Daoy (cell line): ENCODE measurements around the gene CAMK1D. TPM values are rescaled to one million over a fixed set of nuclear protein-coding genes. Genes with fewer than 3 reads are reported as not detected.

ENCODE experiments used
- DNase-seq: peaks from one replicate; pipeline ENCODE4 v3.0.0-alpha.2; 2015; ENCODE audit warnings: low read depth
- total RNA-seq: library from RNA; depleted of rRNA; stranded (reverse); fragments of >200 nt; shearing (Covaris generic); gene quantifications from 2 replicates; pipeline ENCODE4 v1.2.3, GENCODE V29; 2014

CAMK1D gene
- total RNA-seq, 1 experiment from 2014 or later = 6.1 TPM

GRCh38 chr10:12556039-12556438 lies 206.7 kb downstream of the CAMK1D start:
- DNase-seq = no peak

GRCh38 chr10:12559578-12560178 lies 210.3 kb downstream of the CAMK1D start:
- DNase-seq = no peak

- no peak for DNase-seq
Measured at GRCh38 chr10:12561307-12561706, 212.0 kb downstream of the CAMK1D start.

- no peak for DNase-seq
Measured at GRCh38 chr10:12561720-12562119, 212.4 kb downstream of the CAMK1D start.

- no peak for DNase-seq
Measured at GRCh38 chr10:12563489-12563888, 214.1 kb downstream of the CAMK1D start.

GRCh38 chr10:12564173-12564572 lies 214.8 kb downstream of the CAMK1D start:
- no peak for DNase-seq

- peak; percentile 9 for DNase-seq
Measured at GRCh38 chr10:12566161-12567115, 217.1 kb downstream of the CAMK1D start.

GRCh38 chr10:12568391-12569009 lies 219.2 kb downstream of the CAMK1D start:
- no peak for DNase-seq

- no peak for DNase-seq
Measured at GRCh38 chr10:12572281-12572680, 222.9 kb downstream of the CAMK1D start.

- DNase-seq = no peak
Measured at GRCh38 chr10:12577610-12578009, 228.3 kb downstream of the CAMK1D start.

GRCh38 chr10:12579954-12580858 lies 230.9 kb downstream of the CAMK1D start:
- DNase-seq = no peak

- DNase-seq = peak; percentile 5
Measured at GRCh38 chr10:12583891-12584595, 234.7 kb downstream of the CAMK1D start.

GRCh38 chr10:12586741-12587140 lies 237.4 kb downstream of the CAMK1D start:
- DNase-seq = no peak

- DNase-seq = no peak
Measured at GRCh38 chr10:12587451-12587888, 238.1 kb downstream of the CAMK1D start.

GRCh38 chr10:12588091-12588860 lies 238.9 kb downstream of the CAMK1D start:
- DNase-seq = peak; percentile 3

GRCh38 chr10:12589291-12589690 lies 239.9 kb downstream of the CAMK1D start:
- DNase-seq = no peak

- DNase-seq = no peak
Measured at GRCh38 chr10:12589791-12590190, 240.4 kb downstream of the CAMK1D start.

GRCh38 chr10:12590675-12591659 lies 241.6 kb downstream of the CAMK1D start:
- no peak for DNase-seq

- no peak for DNase-seq
Measured at GRCh38 chr10:12592967-12593366, 243.6 kb downstream of the CAMK1D start.
